Fibroblast of the aortic adventitia (primary cell): ENCODE measurements around the gene CCNK. TPM values are rescaled to one million over a fixed set of nuclear protein-coding genes. Genes with fewer than 3 reads are reported as not detected.

Source experiments
- DNase-seq: peaks from one replicate; pipeline ENCODE4 v3.0.0-alpha.2; 2010; ENCODE audit warnings: low read depth
- H3K4me3 ChIP-seq: 2 replicates; pipeline ENCODE4 v1.5.1; 2011; ENCODE audit warnings: low read depth, mild to moderate bottlenecking, control low read depth, low read length, moderate library complexity
- total RNA-seq: library from RNA; depleted of rRNA; stranded (reverse); fragments of >200 nt; gene quantifications from 2 replicates; pipeline ENCODE4 v1.2.3, GENCODE V29; 2012; ENCODE audit warnings: low replicate concordance
- TF ChIP-seq, protein P1 (sequence below): IDR thresholded peaks from 2 replicates; pipeline ENCODE4 v1.5.1; 2011; ENCODE audit warnings: mild to moderate bottlenecking, low read length, control low read depth, inconsistent platforms; ENCODE audit not compliant: insufficient read depth

The CCNK gene
- total RNA-seq, 1 donor = 27.3 TPM

GRCh38 chr14:99440278-99440677 is 40.9 kb upstream of the CCNK start:
- TF ChIP-seq, protein P1, sequence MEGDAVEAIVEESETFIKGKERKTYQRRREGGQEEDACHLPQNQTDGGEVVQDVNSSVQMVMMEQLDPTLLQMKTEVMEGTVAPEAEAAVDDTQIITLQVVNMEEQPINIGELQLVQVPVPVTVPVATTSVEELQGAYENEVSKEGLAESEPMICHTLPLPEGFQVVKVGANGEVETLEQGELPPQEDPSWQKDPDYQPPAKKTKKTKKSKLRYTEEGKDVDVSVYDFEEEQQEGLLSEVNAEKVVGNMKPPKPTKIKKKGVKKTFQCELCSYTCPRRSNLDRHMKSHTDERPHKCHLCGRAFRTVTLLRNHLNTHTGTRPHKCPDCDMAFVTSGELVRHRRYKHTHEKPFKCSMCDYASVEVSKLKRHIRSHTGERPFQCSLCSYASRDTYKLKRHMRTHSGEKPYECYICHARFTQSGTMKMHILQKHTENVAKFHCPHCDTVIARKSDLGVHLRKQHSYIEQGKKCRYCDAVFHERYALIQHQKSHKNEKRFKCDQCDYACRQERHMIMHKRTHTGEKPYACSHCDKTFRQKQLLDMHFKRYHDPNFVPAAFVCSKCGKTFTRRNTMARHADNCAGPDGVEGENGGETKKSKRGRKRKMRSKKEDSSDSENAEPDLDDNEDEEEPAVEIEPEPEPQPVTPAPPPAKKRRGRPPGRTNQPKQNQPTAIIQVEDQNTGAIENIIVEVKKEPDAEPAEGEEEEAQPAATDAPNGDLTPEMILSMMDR = no peak
- no peak overlapping the region for H3K4me3 ChIP-seq
- DNase-seq = no peak

DNA sequence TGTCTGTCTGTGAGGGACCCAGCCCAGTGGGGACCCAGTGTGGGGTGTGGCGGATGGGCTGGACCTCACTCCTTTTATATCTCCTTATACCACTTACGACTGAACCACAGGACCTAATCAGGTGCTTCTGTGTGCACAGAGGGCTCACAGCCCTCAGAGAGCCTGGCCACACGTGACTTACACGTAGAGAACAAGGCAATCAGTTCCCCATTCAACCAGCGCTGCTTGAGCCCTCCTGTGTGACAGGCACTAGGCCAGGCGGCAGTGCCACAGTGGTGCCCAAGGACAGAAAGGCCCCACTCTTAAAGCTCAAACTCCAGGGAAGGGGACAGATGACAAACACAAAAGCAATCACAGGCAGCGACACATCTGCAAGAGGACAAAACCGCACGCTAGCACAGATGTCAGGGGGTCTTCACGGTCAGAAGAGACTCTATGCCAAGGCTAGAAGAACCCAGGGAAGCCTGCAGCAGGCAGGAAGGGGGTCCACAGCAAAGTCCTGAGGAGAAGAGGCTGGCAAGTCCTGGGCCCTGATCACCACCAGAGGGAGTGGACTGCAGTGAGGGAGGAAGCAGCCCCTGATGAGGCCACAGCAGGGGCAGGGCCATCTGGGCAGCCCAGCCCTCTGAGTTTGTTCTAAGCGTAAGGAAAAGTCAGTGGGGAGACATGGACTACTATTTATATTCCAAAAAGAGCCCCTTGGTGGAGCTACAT is 39.9 kb upstream of the CCNK start:
- TF ChIP-seq, protein P1 = no peak
- H3K4me3 ChIP-seq = no peak overlapping the region
- no peak for DNase-seq

DNA sequence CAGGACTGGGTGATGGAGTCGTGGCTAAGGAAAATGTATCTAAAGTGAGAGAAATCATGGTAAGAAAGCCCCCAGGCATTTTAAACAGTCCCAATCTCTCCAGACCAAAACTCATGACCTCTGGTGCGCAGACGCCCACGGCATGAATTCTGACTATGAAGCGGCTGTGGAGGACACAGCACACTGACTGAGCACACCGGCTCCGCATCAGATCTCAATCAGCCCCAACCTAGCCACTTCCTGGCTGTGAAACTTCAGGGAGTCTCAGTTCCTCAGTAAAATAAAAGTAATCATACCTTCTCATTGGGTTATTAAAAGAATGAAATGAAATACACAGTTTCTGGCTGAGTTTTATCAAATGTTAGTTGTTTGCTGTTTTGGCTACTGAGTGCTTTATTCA is 39.3 kb upstream of the CCNK start:
- no peak for DNase-seq
- TF ChIP-seq, protein P1 = no peak
- no peak overlapping the region for H3K4me3 ChIP-seq

- TF ChIP-seq, protein P1 = no peak
- DNase-seq = no peak
- no peak overlapping the region for H3K4me3 ChIP-seq
Measured at GRCh38 chr14:99445931-99446330, 35.3 kb upstream of the CCNK start.

GRCh38 chr14:99447739-99448138 is 33.5 kb upstream of the CCNK start:
- TF ChIP-seq, protein P1 = no peak
- H3K4me3 ChIP-seq = no peak overlapping the region
- DNase-seq = no peak

GRCh38 chr14:99450266-99450665 is 30.9 kb upstream of the CCNK start:
- H3K4me3 ChIP-seq = no peak overlapping the region
- TF ChIP-seq, protein P1 = no peak
- DNase-seq = no peak

- TF ChIP-seq, protein P1 = no peak
- no peak for DNase-seq
Measured at GRCh38 chr14:99451234-99451633, 30.0 kb upstream of the CCNK start.

More at GRCh38 chr14:99451234-99451633, 30.0 kb upstream of the CCNK start:
- no peak overlapping the region for H3K4me3 ChIP-seq
